GM23338 (cell line): ENCODE measurements around the gene GNG12. TPM values are rescaled to one million over a fixed set of nuclear protein-coding genes. Genes with fewer than 3 reads are reported as not detected.

Source experiments
- ATAC-seq: fragments of 200-7000 bp; cut with Tn5 transposase; 3 replicates; pipeline ENCODE4 v1.9.1; 2020
- DNase-seq: peaks from one replicate; pipeline ENCODE4 v3.0.0-alpha.2; 2015; ENCODE audit warnings: low spot score
- H2AFZ ChIP-seq: fragments of 200-600 bp; sonication (generic); 2 replicates; pipeline ENCODE4 v1.8.0; 2016; ENCODE audit warnings: antibody characterized with exemption, mild to moderate bottlenecking, moderate library complexity
- H3F3A ChIP-seq: fragments of 200-600 bp; sonication (generic); replicated peaks from 2 replicates; pipeline ENCODE4 v1.8.0; 2017; ENCODE audit warnings: antibody characterized with exemption, mixed run types, low read depth
- H3K27ac ChIP-seq: fragments of 200-600 bp; sonication (generic); 2 replicates; pipeline ENCODE4 v1.6.1; 2016; ENCODE audit warnings: low read depth
- H3K27me3 ChIP-seq: fragments of 200-600 bp; sonication (generic); 2 replicates; pipeline ENCODE4 v1.8.0; 2016; ENCODE audit warnings: mild to moderate bottlenecking, mixed run types, moderate library complexity; ENCODE audit not compliant: insufficient read depth
- H3K36me3 ChIP-seq: fragments of 200-600 bp; sonication (generic); 2 replicates; pipeline ENCODE4 v1.8.0; 2016; ENCODE audit warnings: mild to moderate bottlenecking; ENCODE audit not compliant: insufficient read depth
- H3K4me1 ChIP-seq: fragments of 200-600 bp; sonication (generic); 2 replicates; pipeline ENCODE4 v1.8.0; 2016; ENCODE audit warnings: mild to moderate bottlenecking, moderate library complexity; ENCODE audit not compliant: insufficient read depth
- H3K4me2 ChIP-seq: fragments of 200-600 bp; sonication (generic); 2 replicates; pipeline ENCODE4 v1.7.1; 2017; ENCODE audit warnings: mixed run types
- H3K4me3 ChIP-seq: fragments of 200-600 bp; sonication (generic); 2 replicates; pipeline ENCODE4 v1.6.1; 2016; ENCODE audit warnings: mixed run types
- H3K79me2 ChIP-seq: fragments of 200-600 bp; sonication (generic); replicated peaks from 2 replicates; pipeline ENCODE4 v1.8.0; 2017; ENCODE audit warnings: mild to moderate bottlenecking; ENCODE audit not compliant: insufficient read depth
- H3K9me2 ChIP-seq: fragments of 200-600 bp; sonication (generic); 2 replicates; pipeline ENCODE4 v1.8.0; 2017; ENCODE audit not compliant: insufficient read depth
- H4K20me1 ChIP-seq: fragments of 200-600 bp; sonication (generic); replicated peaks from 2 replicates; pipeline ENCODE4 v1.8.0; 2017; ENCODE audit warnings: mild to moderate bottlenecking; ENCODE audit not compliant: insufficient read depth
- H3K27ac Mint-ChIP-seq: 2 replicates; pipeline ENCODE4 v1.8.0; 2020; ENCODE audit warnings: inconsistent platforms, mild to moderate bottlenecking, moderate library complexity, mixed read lengths
- H3K27me3 Mint-ChIP-seq: 3 replicates; pipeline ENCODE4 v1.8.0; 2022; ENCODE audit warnings: low read depth, mild to moderate bottlenecking, moderate library complexity, mixed read lengths, inconsistent platforms; ENCODE audit not compliant: insufficient read depth, poor library complexity
- H3K36me3 Mint-ChIP-seq: 3 replicates; pipeline ENCODE4 v1.8.0; 2021; ENCODE audit warnings: low read depth, mild to moderate bottlenecking, inconsistent platforms, moderate library complexity, mixed read lengths
- H3K4me1 Mint-ChIP-seq: 3 replicates; pipeline ENCODE4 v1.8.0; 2020; ENCODE audit warnings: mild to moderate bottlenecking, inconsistent platforms, mixed read lengths
- H3K4me3 Mint-ChIP-seq: 3 replicates; pipeline ENCODE4 v1.8.0; 2021; ENCODE audit warnings: moderate library complexity, mild to moderate bottlenecking, inconsistent platforms, mixed read lengths
- H3K9me3 Mint-ChIP-seq: 3 replicates; pipeline ENCODE4 v1.8.0; 2020; ENCODE audit warnings: moderate library complexity, mild to moderate bottlenecking, inconsistent platforms, mixed read lengths
- CREB1 ChIP-seq: fragments of 250-450 bp; sonication (Bioruptor Pico); IDR thresholded peaks from 2 replicates; pipeline ENCODE4 v1.5.0; 2020; ENCODE audit warnings: low read depth, mild to moderate bottlenecking, moderate library complexity
- EZH2 ChIP-seq: fragments of 200-600 bp; sonication (generic); IDR thresholded peaks from one replicate; pipeline ENCODE4 v1.8.0; 2017; ENCODE audit warnings: antibody characterized with exemption, mild to moderate bottlenecking, low read depth; ENCODE audit not compliant: unreplicated experiment
- EZH2phosphoT487 ChIP-seq: fragments of 200-600 bp; sonication (generic); IDR thresholded peaks from one replicate; pipeline ENCODE4 v1.8.1; 2018; ENCODE audit warnings: antibody characterized with exemption; ENCODE audit not compliant: unreplicated experiment
- JUNB ChIP-seq: IDR thresholded peaks from one replicate; pipeline ENCODE4 v1.6.1; 2016; ENCODE audit warnings: antibody characterized with exemption; ENCODE audit not compliant: unreplicated experiment
- NANOG ChIP-seq: IDR thresholded peaks from 2 replicates; pipeline ENCODE4 v1.6.1; 2016; ENCODE audit warnings: antibody characterized with exemption, borderline replicate concordance
- POLR2AphosphoS5 ChIP-seq: IDR thresholded peaks from 2 replicates; pipeline ENCODE4 v1.6.1; 2016; ENCODE audit warnings: antibody characterized with exemption, low read depth
- STAT1 ChIP-seq: IDR thresholded peaks from one replicate; pipeline ENCODE4 v1.6.1; 2016; ENCODE audit warnings: antibody characterized with exemption; ENCODE audit not compliant: unreplicated experiment
- ZNF114 ChIP-seq: fragments of 250-450 bp; sonication (Bioruptor Pico); IDR thresholded peaks from 2 replicates; pipeline ENCODE4 v1.5.0; 2020; ENCODE audit warnings: mild to moderate bottlenecking, moderate library complexity
- ZNF331 ChIP-seq: fragments of 250-450 bp; sonication (Bioruptor Pico); IDR thresholded peaks from 2 replicates; pipeline ENCODE4 v1.5.0; 2020; ENCODE audit warnings: low read depth, mild to moderate bottlenecking, moderate library complexity
- polyA plus RNA-seq: library from polyadenylated mRNA; unstranded; fragments of >200 nt; fragmentation: Nextera tagmentation; extraction: Ambion mirVana; gene quantifications from 2 replicates; pipeline ENCODE4 v1.2.1, GENCODE V29; 2016
- total RNA-seq: library from RNA; depleted of rRNA; stranded (reverse); fragments of >200 nt; shearing (Covaris generic); gene quantifications from 2 replicates; pipeline ENCODE4 v1.2.3, GENCODE V29; 2014
- TF ChIP-seq, protein P1 (sequence below), 2 experiments: fragments of 200-600 bp in 1 of 2; sonication (generic) in 1 of 2; conservative IDR thresholded peaks; 2 replicates each; pipeline versions ENCODE4 v1.5.1 to v1.6.1; 2016 to 2017; ENCODE audit warnings: antibody characterized with exemption in 2 of 2, low read depth in 2 of 2, mild to moderate bottlenecking in 2 of 2, moderate library complexity in 1 of 2
- TF ChIP-seq, protein P2 (sequence below): IDR thresholded peaks from 2 replicates; pipeline ENCODE4 v1.6.1; 2016; ENCODE audit warnings: antibody characterized with exemption
- TF ChIP-seq, protein P3 (sequence below): fragments of 250-450 bp; sonication (Bioruptor Pico); IDR thresholded peaks from 2 replicates; pipeline ENCODE4 v1.5.0; 2020; ENCODE audit warnings: mild to moderate bottlenecking, moderate library complexity
- TF ChIP-seq, protein P4 (sequence below): IDR thresholded peaks from one replicate; pipeline ENCODE4 v1.6.1; 2018; ENCODE audit warnings: antibody characterized with exemption; ENCODE audit not compliant: unreplicated experiment

GNG12 gene
- total and polyA plus RNA-seq, 2 experiments from 2014 or later, result 13.4 to 33.0 TPM

DNA sequence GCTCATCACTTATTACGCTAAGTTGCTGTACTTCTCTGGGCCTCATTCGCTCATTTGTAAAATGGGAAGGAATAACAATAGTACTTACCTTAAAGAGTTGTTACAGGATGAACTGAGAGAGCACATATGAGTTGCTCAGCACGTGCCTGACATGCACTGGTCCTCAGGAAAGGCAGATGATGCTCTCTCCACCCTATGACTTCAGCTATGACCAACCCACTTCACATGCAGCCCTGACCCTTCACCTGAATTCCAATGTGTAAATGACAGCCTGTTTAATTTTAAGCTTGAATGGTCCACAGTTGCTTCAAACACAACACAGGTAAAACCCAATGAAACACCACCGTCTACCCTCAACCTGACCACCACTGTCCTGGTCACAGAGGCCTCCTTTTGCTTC, 115.4 kb downstream of the GNG12 start:
- Mint-ChIP-seq H3K36me3 (no peaks in the 10 kb centered on the region), H3K4me1 (peaks cover 15% of the 10 kb centered on the region; the same call in 2 of the 3 replicates), H3K4me3 (no peak overlapping the region), H3K27me3 (no peaks in the 10 kb centered on the region), H3K27ac (no peak overlapping the region), H3K9me3 (no peaks in the 10 kb centered on the region)
- no peak overlapping the region for H3K4me2 ChIP-seq
- no peaks in the 10 kb centered on the region; the same call in none of the 2 replicates for H4K20me1 ChIP-seq
- ATAC-seq (no peak), DNase-seq (no peak)
- no peaks in the 10 kb centered on the region for H3K9me2 ChIP-seq
- H2AFZ ChIP-seq, result no peak overlapping the region
- H3K36me3 ChIP-seq, result no peaks in the 10 kb centered on the region
- H3K4me1 ChIP-seq, result peaks cover 13% of the 10 kb centered on the region
- TF ChIP-seq EZH2phosphoT487 (no peak), ZNF331 (no peak), CREB1 (CRISPR knock-in tag) (no peak), JUNB (no peak), ZNF114 (CRISPR knock-in tag) (no peak), EZH2 (no peak), POLR2AphosphoS5 (no peak), STAT1 (no peak), NANOG (no peak)
- TF ChIP-seq, protein P1, sequence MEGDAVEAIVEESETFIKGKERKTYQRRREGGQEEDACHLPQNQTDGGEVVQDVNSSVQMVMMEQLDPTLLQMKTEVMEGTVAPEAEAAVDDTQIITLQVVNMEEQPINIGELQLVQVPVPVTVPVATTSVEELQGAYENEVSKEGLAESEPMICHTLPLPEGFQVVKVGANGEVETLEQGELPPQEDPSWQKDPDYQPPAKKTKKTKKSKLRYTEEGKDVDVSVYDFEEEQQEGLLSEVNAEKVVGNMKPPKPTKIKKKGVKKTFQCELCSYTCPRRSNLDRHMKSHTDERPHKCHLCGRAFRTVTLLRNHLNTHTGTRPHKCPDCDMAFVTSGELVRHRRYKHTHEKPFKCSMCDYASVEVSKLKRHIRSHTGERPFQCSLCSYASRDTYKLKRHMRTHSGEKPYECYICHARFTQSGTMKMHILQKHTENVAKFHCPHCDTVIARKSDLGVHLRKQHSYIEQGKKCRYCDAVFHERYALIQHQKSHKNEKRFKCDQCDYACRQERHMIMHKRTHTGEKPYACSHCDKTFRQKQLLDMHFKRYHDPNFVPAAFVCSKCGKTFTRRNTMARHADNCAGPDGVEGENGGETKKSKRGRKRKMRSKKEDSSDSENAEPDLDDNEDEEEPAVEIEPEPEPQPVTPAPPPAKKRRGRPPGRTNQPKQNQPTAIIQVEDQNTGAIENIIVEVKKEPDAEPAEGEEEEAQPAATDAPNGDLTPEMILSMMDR (conservative IDR thresholded peaks at IDR 0.05; ENCODE audit: low read depth in 2 of 2), result no peak
- TF ChIP-seq, protein P2, sequence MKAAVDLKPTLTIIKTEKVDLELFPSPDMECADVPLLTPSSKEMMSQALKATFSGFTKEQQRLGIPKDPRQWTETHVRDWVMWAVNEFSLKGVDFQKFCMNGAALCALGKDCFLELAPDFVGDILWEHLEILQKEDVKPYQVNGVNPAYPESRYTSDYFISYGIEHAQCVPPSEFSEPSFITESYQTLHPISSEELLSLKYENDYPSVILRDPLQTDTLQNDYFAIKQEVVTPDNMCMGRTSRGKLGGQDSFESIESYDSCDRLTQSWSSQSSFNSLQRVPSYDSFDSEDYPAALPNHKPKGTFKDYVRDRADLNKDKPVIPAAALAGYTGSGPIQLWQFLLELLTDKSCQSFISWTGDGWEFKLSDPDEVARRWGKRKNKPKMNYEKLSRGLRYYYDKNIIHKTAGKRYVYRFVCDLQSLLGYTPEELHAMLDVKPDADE, result no peak
- TF ChIP-seq, protein P3, sequence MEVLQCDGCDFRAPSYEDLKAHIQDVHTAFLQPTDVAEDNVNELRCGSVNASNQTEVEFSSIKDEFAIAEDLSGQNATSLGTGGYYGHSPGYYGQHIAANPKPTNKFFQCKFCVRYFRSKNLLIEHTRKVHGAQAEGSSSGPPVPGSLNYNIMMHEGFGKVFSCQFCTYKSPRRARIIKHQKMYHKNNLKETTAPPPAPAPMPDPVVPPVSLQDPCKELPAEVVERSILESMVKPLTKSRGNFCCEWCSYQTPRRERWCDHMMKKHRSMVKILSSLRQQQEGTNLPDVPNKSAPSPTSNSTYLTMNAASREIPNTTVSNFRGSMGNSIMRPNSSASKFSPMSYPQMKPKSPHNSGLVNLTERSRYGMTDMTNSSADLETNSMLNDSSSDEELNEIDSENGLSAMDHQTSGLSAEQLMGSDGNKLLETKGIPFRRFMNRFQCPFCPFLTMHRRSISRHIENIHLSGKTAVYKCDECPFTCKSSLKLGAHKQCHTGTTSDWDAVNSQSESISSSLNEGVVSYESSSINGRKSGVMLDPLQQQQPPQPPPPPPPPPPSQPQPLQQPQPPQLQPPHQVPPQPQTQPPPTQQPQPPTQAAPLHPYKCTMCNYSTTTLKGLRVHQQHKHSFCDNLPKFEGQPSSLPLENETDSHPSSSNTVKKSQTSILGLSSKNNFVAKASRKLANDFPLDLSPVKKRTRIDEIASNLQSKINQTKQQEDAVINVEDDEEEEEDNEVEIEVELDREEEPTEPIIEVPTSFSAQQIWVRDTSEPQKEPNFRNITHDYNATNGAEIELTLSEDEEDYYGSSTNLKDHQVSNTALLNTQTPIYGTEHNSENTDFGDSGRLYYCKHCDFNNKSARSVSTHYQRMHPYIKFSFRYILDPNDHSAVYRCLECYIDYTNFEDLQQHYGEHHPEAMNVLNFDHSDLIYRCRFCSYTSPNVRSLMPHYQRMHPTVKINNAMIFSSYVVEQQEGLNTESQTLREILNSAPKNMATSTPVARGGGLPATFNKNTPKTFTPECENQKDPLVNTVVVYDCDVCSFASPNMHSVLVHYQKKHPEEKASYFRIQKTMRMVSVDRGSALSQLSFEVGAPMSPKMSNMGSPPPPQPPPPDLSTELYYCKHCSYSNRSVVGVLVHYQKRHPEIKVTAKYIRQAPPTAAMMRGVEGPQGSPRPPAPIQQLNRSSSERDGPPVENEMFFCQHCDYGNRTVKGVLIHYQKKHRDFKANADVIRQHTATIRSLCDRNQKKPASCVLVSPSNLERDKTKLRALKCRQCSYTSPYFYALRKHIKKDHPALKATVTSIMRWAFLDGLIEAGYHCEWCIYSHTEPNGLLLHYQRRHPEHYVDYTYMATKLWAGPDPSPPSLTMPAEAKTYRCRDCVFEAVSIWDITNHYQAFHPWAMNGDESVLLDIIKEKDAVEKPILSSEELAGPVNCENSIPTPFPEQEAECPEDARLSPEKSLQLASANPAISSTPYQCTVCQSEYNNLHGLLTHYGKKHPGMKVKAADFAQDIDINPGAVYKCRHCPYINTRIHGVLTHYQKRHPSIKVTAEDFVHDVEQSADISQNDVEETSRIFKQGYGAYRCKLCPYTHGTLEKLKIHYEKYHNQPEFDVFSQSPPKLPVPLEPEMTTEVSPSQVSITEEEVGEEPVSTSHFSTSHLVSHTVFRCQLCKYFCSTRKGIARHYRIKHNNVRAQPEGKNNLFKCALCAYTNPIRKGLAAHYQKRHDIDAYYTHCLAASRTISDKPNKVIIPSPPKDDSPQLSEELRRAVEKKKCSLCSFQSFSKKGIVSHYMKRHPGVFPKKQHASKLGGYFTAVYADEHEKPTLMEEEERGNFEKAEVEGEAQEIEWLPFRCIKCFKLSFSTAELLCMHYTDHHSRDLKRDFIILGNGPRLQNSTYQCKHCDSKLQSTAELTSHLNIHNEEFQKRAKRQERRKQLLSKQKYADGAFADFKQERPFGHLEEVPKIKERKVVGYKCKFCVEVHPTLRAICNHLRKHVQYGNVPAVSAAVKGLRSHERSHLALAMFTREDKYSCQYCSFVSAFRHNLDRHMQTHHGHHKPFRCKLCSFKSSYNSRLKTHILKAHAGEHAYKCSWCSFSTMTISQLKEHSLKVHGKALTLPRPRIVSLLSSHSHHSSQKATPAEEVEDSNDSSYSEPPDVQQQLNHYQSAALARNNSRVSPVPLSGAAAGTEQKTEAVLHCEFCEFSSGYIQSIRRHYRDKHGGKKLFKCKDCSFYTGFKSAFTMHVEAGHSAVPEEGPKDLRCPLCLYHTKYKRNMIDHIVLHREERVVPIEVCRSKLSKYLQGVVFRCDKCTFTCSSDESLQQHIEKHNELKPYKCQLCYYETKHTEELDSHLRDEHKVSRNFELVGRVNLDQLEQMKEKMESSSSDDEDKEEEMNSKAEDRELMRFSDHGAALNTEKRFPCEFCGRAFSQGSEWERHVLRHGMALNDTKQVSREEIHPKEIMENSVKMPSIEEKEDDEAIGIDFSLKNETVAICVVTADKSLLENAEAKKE (CRISPR knock-in tag), result no peak
- TF ChIP-seq, protein P4, sequence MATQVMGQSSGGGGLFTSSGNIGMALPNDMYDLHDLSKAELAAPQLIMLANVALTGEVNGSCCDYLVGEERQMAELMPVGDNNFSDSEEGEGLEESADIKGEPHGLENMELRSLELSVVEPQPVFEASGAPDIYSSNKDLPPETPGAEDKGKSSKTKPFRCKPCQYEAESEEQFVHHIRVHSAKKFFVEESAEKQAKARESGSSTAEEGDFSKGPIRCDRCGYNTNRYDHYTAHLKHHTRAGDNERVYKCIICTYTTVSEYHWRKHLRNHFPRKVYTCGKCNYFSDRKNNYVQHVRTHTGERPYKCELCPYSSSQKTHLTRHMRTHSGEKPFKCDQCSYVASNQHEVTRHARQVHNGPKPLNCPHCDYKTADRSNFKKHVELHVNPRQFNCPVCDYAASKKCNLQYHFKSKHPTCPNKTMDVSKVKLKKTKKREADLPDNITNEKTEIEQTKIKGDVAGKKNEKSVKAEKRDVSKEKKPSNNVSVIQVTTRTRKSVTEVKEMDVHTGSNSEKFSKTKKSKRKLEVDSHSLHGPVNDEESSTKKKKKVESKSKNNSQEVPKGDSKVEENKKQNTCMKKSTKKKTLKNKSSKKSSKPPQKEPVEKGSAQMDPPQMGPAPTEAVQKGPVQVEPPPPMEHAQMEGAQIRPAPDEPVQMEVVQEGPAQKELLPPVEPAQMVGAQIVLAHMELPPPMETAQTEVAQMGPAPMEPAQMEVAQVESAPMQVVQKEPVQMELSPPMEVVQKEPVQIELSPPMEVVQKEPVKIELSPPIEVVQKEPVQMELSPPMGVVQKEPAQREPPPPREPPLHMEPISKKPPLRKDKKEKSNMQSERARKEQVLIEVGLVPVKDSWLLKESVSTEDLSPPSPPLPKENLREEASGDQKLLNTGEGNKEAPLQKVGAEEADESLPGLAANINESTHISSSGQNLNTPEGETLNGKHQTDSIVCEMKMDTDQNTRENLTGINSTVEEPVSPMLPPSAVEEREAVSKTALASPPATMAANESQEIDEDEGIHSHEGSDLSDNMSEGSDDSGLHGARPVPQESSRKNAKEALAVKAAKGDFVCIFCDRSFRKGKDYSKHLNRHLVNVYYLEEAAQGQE, result no peak
- H3F3A ChIP-seq, result no peaks in the 10 kb centered on the region
- H3K27me3 ChIP-seq, result no peaks in the 10 kb centered on the region
- no peak overlapping the region for H3K4me3 ChIP-seq
- no peak overlapping the region for H3K27ac ChIP-seq
- no peaks in the 10 kb centered on the region for H3K79me2 ChIP-seq
